Measurements from ENCODE around the gene RPS28.
A peak's percentile ranks its signal among the peaks of the same experiment; 100 is the strongest.
"Not testable (repeated sequence)": the region's sequence is repeated elsewhere in the genome, so short reads cannot be mapped to it uniquely, and the experiment has no call there.

Gene RPS28

DNA sequence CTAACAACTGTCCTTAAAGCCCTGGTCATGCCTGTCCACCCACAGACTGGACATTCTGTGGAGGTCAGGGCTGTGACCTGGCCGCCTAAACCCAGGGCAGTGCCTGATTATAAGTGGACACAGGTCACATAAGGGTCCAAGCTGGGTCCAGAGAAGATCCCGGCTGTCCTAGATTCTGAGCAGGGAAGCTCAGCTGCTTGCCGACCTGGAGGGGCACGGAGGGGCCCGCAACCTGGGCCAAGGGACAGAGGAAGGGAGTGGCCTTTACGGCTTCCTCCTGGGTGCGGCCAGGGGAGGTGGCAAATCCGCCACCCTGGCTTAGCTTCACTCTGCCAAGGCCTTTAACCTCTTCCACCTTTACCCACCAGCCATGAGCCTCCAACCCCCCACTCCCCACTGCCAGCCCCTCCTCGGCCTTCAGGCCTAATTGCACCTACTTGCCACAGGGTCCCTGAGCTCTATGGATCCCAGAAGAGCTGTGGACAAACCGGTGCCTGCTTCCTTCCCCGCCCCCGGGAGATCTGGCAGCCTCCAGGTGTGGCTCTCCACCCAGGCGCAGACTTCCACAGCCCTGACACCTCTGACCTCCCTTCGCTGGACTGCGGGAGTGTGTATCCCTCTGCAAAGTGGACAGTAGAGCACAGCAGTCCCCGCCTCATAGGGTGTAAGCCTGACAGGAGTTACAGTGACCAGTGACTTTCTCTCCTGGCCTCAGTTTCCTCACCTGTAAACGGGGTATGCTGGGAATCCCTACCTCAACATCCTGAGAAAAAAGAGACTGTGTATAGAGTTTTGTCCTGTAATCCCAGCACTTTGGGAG is 14.9 kb upstream of the RPS28 start:
- TF ChIP-seq ZFX (IDR thresholded peaks at IDR 0.05), result no peak
- no peak for TF ChIP-seq CTCF (conservative IDR thresholded peaks at IDR 0.05)
- peak overlapping the region; percentile 91 for H3K27ac ChIP-seq

GRCh38 chr19:8307400-8307964 is 13.8 kb upstream of the RPS28 start:
- H3K27ac ChIP-seq, result peak overlapping the region; percentile 91
- TF ChIP-seq ZFX (IDR thresholded peaks at IDR 0.05) (no peak), CTCF (conservative IDR thresholded peaks at IDR 0.05) (no peak)

GRCh38 chr19:8307965-8308866 is 13.1 kb upstream of the RPS28 start, which contains the start of gene CD320:
Gene CD320 (minus strand): TSS chr19:8308358. CDS start chr19:8308290, 68 bp downstream.
- peak within 1 kb of the TSS; percentile 91 for H3K27ac ChIP-seq

GRCh38 chr19:8308891-8309291 is 12.4 kb upstream of the RPS28 start:
- TF ChIP-seq CTCF (conservative IDR thresholded peaks at IDR 0.05), result no peak
- TF ChIP-seq ZFX (IDR thresholded peaks at IDR 0.05), result no peak
- peak overlapping the region; percentile 91 for H3K27ac ChIP-seq

More at GRCh38 chr19:8307965-8308866, 13.1 kb upstream of the RPS28 start, which contains the start of gene CD320:
- TF ChIP-seq ZFX (IDR thresholded peaks at IDR 0.05), result peak; percentile 85; the same call in 1 of the 2 replicates
- TF ChIP-seq CTCF (conservative IDR thresholded peaks at IDR 0.05), result no peak

- TF ChIP-seq CTCF (conservative IDR thresholded peaks at IDR 0.05), result no peak
- peak overlapping the region; percentile 91 for H3K27ac ChIP-seq
Observed at GRCh38 chr19:8310342-8311055, 10.8 kb upstream of the RPS28 start.

GRCh38 chr19:8311461-8312260 is 9.6 kb upstream of the RPS28 start:
- no peak for TF ChIP-seq CTCF (conservative IDR thresholded peaks at IDR 0.05)
- no peak for TF ChIP-seq ZFX (IDR thresholded peaks at IDR 0.05)
- H3K27ac ChIP-seq, result peak overlapping the region; percentile 91

DNA sequence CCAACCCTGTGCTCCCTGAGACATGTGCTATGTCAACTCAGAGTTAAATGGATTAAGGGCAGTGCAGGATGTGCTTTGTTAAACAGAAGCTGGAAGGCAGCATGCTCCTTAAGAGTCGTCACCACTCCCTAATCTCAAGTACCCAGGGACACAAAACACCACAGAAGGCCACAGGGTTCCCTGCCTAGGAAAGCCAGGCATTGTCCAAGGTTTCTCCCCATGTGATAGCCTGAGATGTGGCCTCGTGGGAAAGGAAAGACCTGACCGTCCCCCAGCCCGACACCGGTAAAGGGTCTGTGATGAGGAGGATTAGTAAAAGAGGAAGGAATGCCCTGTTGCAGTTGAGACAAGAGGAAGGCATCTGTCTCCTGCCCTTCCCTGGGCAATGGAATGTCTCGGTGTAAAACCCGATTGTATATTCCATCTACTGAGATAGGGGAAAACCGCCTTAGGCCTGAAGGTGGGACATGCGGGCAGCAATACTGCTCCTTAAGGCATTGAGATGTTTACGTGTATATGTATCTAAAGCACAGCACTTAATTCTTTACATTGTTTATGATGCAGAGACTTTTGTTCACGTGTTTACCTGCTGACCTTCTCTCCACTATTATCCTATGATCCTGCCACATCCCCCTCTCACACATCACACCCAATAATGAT is 6.2 kb upstream of the RPS28 start:
- H3K27ac ChIP-seq, result not testable (repeated sequence)
